Uterus (tissue), 4 donors: ENCODE data around the gene MORC1. TPM values are rescaled to one million over a fixed set of nuclear protein-coding genes. Genes with fewer than 3 reads are reported as not detected.

Experiments used
- DNase-seq, 2 donors: peaks; one replicate each; pipeline ENCODE4 v3.0.0-alpha.2; 2019 to 2020
- H3K27ac ChIP-seq, 2 donors: fragments of 200-600 bp; sonication (generic); 1 replicate in 1 of 2; 2 replicates in 1 of 2; pipeline ENCODE4 v1.5.1; 2016 to 2018
- H3K27me3 ChIP-seq, 2 donors: fragments of 200-600 bp; sonication (generic); one replicate each; pipeline ENCODE4 v1.5.1; 2018 to 2019; ENCODE audit warnings: control low read depth in 1 of 2
- H3K36me3 ChIP-seq, 2 donors: fragments of 200-600 bp; sonication (generic); one replicate each; pipeline ENCODE4 v1.5.1; 2019; ENCODE audit warnings: control low read depth in 1 of 2
- H3K4me1 ChIP-seq, 2 donors: fragments of 200-600 bp; sonication (generic); one replicate each; pipeline ENCODE4 v1.5.1; 2018 to 2019; ENCODE audit warnings: control low read depth in 1 of 2
- H3K4me3 ChIP-seq, 2 donors: fragments of 200-600 bp; sonication (generic); 1 replicate in 1 of 2; 2 replicates in 1 of 2; pipeline ENCODE4 v1.5.1; 2018 to 2019; ENCODE audit warnings: mild to moderate bottlenecking in 1 of 2
- H3K9me3 ChIP-seq, 2 donors: fragments of 200-600 bp; sonication (generic); one replicate each; pipeline ENCODE4 v1.5.1; 2019; ENCODE audit warnings: control low read depth in 1 of 2
- POLR2A ChIP-seq, 2 donors: fragments of 450-650 bp; IDR thresholded peaks; one replicate each; pipeline ENCODE4 v1.6.1; 2016; ENCODE audit warnings: antibody characterized with exemption in 2 of 2, mild to moderate bottlenecking in 1 of 2, moderate library complexity in 1 of 2
- intact Hi-C: fragments of 100-400 bp; cut with DNase I; formaldehyde crosslinking; loops from one replicate; pipeline ENCODE4 v1.15.1; 2023; ENCODE audit warnings: low total_unique reads
- total RNA-seq, 4 donors: library from RNA; depleted of rRNA in 3 of 4; stranded (reverse); fragments of >200 nt in 3 of 4; gene quantifications; one replicate each; pipeline versions ENCODE4 v1.1.0 to v1.2.4, GENCODE V29; 2014 to 2023
- TF ChIP-seq, protein P1 (sequence below), 4 experiments: fragments of 200-600 bp in 2 of 4; fragments of 450-650 bp in 2 of 4; sonication (generic) in 2 of 4; IDR thresholded peaks; one replicate each; pipeline ENCODE4 v1.5.1; 2016 to 2019; ENCODE audit warnings: antibody characterized with exemption in 4 of 4, mild to moderate bottlenecking in 2 of 4, moderate library complexity in 1 of 4
- donor health status: DM: yes; HTN: yes; CAD: no.

MORC1 gene
- total RNA-seq, 4 donors from 2014 or later = not detected

DNA sequence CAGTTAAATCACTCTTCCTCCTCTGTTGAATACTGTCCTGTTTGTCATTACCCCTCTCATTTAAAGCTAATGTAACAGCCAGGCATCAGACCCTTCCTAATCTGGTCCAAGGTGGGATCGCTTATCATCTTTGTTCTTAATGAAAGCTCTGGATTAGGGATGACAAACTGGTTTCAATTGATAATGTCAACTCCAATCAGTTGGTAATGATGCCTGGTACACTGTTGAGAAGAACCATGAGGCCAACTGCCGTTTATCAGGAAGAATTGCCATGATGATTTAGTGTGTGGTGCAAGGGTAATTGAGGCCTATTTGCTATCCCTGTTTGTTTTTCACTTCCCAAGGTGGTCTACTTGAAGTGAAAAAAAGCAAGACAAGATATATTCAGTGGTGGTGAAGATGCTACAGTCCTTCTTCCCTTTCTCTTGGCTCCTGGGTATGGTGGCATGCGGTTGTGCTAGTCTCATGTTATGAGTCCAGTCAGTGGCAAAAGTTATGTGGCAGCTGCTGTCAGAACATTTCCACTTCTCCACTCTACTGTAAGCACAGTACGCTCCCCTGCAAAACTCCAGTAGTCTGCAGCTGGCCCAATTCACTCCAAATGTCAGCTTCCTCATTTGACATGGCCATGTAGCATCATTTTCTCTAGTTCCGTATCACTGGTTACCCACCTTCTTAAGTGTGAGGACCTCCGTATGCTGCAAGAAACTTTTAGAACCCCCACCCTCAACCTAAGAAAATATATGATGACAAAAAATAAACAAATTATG, 72.5 kb downstream of the MORC1 start:
- H3K9me3 ChIP-seq = no peaks in the 10 kb centered on the region
- H3K27ac ChIP-seq = no peak overlapping the region
- no peak overlapping the region for H3K4me3 ChIP-seq
- TF ChIP-seq, protein P1, sequence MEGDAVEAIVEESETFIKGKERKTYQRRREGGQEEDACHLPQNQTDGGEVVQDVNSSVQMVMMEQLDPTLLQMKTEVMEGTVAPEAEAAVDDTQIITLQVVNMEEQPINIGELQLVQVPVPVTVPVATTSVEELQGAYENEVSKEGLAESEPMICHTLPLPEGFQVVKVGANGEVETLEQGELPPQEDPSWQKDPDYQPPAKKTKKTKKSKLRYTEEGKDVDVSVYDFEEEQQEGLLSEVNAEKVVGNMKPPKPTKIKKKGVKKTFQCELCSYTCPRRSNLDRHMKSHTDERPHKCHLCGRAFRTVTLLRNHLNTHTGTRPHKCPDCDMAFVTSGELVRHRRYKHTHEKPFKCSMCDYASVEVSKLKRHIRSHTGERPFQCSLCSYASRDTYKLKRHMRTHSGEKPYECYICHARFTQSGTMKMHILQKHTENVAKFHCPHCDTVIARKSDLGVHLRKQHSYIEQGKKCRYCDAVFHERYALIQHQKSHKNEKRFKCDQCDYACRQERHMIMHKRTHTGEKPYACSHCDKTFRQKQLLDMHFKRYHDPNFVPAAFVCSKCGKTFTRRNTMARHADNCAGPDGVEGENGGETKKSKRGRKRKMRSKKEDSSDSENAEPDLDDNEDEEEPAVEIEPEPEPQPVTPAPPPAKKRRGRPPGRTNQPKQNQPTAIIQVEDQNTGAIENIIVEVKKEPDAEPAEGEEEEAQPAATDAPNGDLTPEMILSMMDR (IDR thresholded peaks at IDR 0.05) = no peak
- no peak for TF ChIP-seq POLR2A (IDR thresholded peaks at IDR 0.05)
- DNase-seq = no peak
- H3K36me3 ChIP-seq = no peaks in the 10 kb centered on the region
- H3K27me3 ChIP-seq = no peaks in the 10 kb centered on the region
- no peaks in the 10 kb centered on the region for H3K4me1 ChIP-seq
- intact Hi-C loops = no loop called here

DNA sequence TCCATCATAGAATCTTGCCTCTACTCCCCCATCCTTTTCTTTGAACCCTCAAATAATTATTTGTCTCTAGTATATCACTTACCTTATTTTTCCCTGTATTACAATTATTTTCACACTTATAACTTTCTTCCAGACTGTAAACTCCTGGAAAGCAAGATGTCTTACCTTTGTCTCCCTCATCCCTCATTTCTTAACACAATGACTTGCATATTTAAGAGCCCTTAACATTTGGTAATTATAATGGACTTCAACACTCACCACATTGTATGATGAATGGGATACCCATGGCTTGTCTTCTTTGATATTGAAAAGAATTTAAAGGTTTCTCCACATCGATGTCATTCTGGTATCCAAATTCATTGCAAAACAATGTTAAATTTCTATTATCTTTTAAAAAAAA, 82.9 kb downstream of the MORC1 start:
- H3K27me3 ChIP-seq = no peaks in the 10 kb centered on the region
- H3K27ac ChIP-seq = no peak overlapping the region
- intact Hi-C loops = no loop called here
- H3K9me3 ChIP-seq = no peaks in the 10 kb centered on the region
- no peak for TF ChIP-seq POLR2A (IDR thresholded peaks at IDR 0.05)
- TF ChIP-seq, protein P1 (IDR thresholded peaks at IDR 0.05) = no peak
- H3K4me3 ChIP-seq = no peak overlapping the region
- no peak for DNase-seq
- no peaks in the 10 kb centered on the region for H3K36me3 ChIP-seq
- no peaks in the 10 kb centered on the region for H3K4me1 ChIP-seq

DNA sequence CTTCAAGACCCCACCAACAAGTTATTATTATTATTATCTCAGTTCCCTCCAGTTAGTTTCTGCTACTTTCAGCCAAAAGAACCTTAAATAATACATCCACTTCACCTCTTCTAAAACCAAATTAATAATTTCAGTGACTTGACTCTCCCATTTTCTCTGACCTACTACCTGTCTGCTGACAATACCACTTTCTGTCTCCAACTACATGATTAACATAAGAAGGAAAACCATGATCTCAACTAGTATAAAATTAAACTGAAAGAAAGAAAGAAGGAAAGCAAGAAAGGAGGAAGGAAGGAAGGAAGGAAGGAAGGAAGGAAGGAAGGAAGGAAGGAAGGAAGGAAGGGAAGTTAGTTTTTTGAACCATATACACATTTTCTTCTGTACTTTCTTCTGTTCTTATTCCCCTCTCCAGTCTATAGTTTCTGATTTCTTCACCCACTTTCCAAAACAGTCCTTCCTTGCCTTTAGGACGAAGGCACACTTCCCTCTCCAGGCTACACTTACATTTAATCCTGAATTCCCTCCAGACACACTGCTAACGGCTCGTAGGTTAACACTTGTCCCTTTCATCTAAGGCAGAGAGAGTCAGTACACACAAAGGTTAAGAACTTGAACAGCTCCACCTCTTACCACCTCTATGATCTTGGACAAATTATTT, 84.8 kb downstream of the MORC1 start:
- no peak overlapping the region for H3K27ac ChIP-seq
- H3K36me3 ChIP-seq = no peaks in the 10 kb centered on the region
- TF ChIP-seq, protein P1 (IDR thresholded peaks at IDR 0.05) = no peak
- no peak for TF ChIP-seq POLR2A (IDR thresholded peaks at IDR 0.05)
- DNase-seq = no peak
- no peaks in the 10 kb centered on the region for H3K4me1 ChIP-seq
- H3K27me3 ChIP-seq = no peaks in the 10 kb centered on the region
- intact Hi-C loops = no loop called here
- H3K4me3 ChIP-seq = no peak overlapping the region
- H3K9me3 ChIP-seq = no peaks in the 10 kb centered on the region

DNA sequence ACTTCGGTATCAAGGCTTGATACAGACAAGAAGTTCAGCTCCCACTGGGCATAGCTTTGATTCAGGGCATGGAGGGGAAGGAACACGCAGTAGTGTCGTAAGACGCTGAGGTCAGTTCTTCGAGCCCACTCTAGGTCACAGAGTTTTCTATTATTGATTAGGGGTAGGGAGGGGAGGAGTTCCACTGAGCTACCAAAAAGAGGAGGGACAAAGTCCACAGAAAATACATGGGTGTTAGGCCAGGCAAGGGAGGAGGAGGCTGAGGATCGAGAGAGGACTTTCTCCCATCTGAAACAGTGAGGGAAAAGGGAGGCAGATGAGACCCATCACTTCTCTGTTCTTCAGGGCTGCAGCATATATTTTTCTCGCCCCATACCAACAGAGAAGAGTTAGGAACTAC, 89.2 kb downstream of the MORC1 start:
- H3K27me3 ChIP-seq = no peaks in the 10 kb centered on the region
- no peaks in the 10 kb centered on the region for H3K4me1 ChIP-seq
- no peak overlapping the region for H3K4me3 ChIP-seq
- no peaks in the 10 kb centered on the region for H3K9me3 ChIP-seq
- DNase-seq = no peak
- H3K27ac ChIP-seq = no peak overlapping the region
- no peaks in the 10 kb centered on the region for H3K36me3 ChIP-seq
- intact Hi-C loops = no loop called here
- TF ChIP-seq POLR2A (IDR thresholded peaks at IDR 0.05) = no peak
- TF ChIP-seq, protein P1 (IDR thresholded peaks at IDR 0.05) = no peak

DNA sequence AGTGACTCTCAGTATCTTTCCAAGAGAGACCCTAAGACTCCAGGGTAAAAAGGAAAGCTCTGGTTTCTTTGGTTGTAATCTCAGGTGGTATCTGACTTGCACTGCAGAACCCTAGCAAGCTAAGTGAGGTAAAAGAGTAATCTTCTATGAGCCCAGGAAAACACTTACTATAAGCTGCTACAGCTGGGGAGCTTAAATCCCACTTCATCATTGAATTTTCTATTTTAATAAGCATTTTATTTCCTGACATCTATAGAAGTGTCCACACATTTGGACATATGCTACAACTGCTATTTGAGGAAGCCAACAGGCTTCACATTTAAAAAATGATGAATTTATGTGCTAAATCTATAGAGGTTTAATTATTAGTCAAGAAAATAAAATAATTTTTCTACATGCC, 91.1 kb downstream of the MORC1 start:
- no peak for TF ChIP-seq POLR2A (IDR thresholded peaks at IDR 0.05)
- TF ChIP-seq, protein P1 (IDR thresholded peaks at IDR 0.05) = no peak
- intact Hi-C loops = no loop called here
- Histone ChIP-seq H3K4me3 (no peak overlapping the region), H3K27ac (no peak overlapping the region), H3K36me3 (no peaks in the 10 kb centered on the region), H3K9me3 (no peaks in the 10 kb centered on the region), H3K27me3 (no peaks in the 10 kb centered on the region), H3K4me1 (no peaks in the 10 kb centered on the region)
- no peak for DNase-seq
